ENCODE results near the gene C19orf81.

The C19orf81 gene

GRCh38 chr19:50686310-50687032 is 37.2 kb downstream of the C19orf81 start:
- no peak for DNase-seq (ENCODE audit: low spot score)

- no peak for DNase-seq (ENCODE audit: low spot score)
Observed at GRCh38 chr19:50688766-50689165, 39.5 kb downstream of the C19orf81 start.

- no peak for DNase-seq (ENCODE audit: low spot score)
Observed at GRCh38 chr19:50690439-50690838, 41.2 kb downstream of the C19orf81 start.

GRCh38 chr19:50693064-50693975 is 44.1 kb downstream of the C19orf81 start:
- no peak for DNase-seq (ENCODE audit: low spot score)

- DNase-seq (ENCODE audit: low spot score): no peak
Observed at GRCh38 chr19:50694815-50695145, 45.5 kb downstream of the C19orf81 start.

- peak; percentile 83 for DNase-seq (ENCODE audit: low spot score)
Observed at GRCh38 chr19:50695251-50696093, 46.2 kb downstream of the C19orf81 start.

- no peak for DNase-seq (ENCODE audit: low spot score)
Observed at GRCh38 chr19:50696094-50696483, 46.8 kb downstream of the C19orf81 start.

- DNase-seq (ENCODE audit: low spot score): no peak
Observed at GRCh38 chr19:50697414-50698124, 48.3 kb downstream of the C19orf81 start.

GRCh38 chr19:50701367-50701985 is 52.2 kb downstream of the C19orf81 start:
- DNase-seq (ENCODE audit: low spot score): no peak

GRCh38 chr19:50702158-50702870 is 53.1 kb downstream of the C19orf81 start:
- no peak for DNase-seq (ENCODE audit: low spot score)

- no peak for DNase-seq (ENCODE audit: low spot score)
Observed at GRCh38 chr19:50702871-50703829, 53.9 kb downstream of the C19orf81 start.

GRCh38 chr19:50703915-50704796 is 54.9 kb downstream of the C19orf81 start:
- DNase-seq (ENCODE audit: low spot score): no peak

GRCh38 chr19:50705422-50706019 is 56.3 kb downstream of the C19orf81 start:
- DNase-seq (ENCODE audit: low spot score): peak; percentile 94

- DNase-seq (ENCODE audit: low spot score): no peak
Observed at GRCh38 chr19:50706387-50706786, 57.1 kb downstream of the C19orf81 start.

- no peak for DNase-seq (ENCODE audit: low spot score)
Observed at GRCh38 chr19:50708179-50708879, 59.1 kb downstream of the C19orf81 start.
